Uterus (tissue), 4 donors: Measurements from ENCODE around the gene UGT1A1. TPM values are rescaled to one million over a fixed set of nuclear protein-coding genes. Genes with fewer than 3 reads are reported as not detected.
"Not testable (repeated sequence)": the region's sequence is repeated elsewhere in the genome, so short reads cannot be mapped to it uniquely, and the experiment has no call there.

Source experiments
- DNase-seq, 2 donors: peaks; one replicate each; pipeline ENCODE4 v3.0.0-alpha.2; 2019 to 2020
- H3K27ac ChIP-seq, 2 donors: fragments of 200-600 bp; sonication (generic); 1 replicate in 1 of 2; 2 replicates in 1 of 2; pipeline ENCODE4 v1.5.1; 2016 to 2018
- H3K27me3 ChIP-seq, 2 donors: fragments of 200-600 bp; sonication (generic); one replicate each; pipeline ENCODE4 v1.5.1; 2018 to 2019; ENCODE audit warnings: control low read depth in 1 of 2
- H3K36me3 ChIP-seq, 2 donors: fragments of 200-600 bp; sonication (generic); one replicate each; pipeline ENCODE4 v1.5.1; 2019; ENCODE audit warnings: control low read depth in 1 of 2
- H3K4me1 ChIP-seq, 2 donors: fragments of 200-600 bp; sonication (generic); one replicate each; pipeline ENCODE4 v1.5.1; 2018 to 2019; ENCODE audit warnings: control low read depth in 1 of 2
- H3K4me3 ChIP-seq, 2 donors: fragments of 200-600 bp; sonication (generic); 1 replicate in 1 of 2; 2 replicates in 1 of 2; pipeline ENCODE4 v1.5.1; 2018 to 2019; ENCODE audit warnings: mild to moderate bottlenecking in 1 of 2
- H3K9me3 ChIP-seq, 2 donors: fragments of 200-600 bp; sonication (generic); one replicate each; pipeline ENCODE4 v1.5.1; 2019; ENCODE audit warnings: control low read depth in 1 of 2
- CTCF ChIP-seq, 4 experiments: fragments of 200-600 bp in 2 of 4; fragments of 450-650 bp in 2 of 4; sonication (generic) in 2 of 4; IDR thresholded peaks; one replicate each; pipeline ENCODE4 v1.5.1; 2016 to 2019; ENCODE audit warnings: antibody characterized with exemption in 4 of 4, mild to moderate bottlenecking in 2 of 4, moderate library complexity in 1 of 4
- POLR2A ChIP-seq, 2 donors: fragments of 450-650 bp; IDR thresholded peaks; one replicate each; pipeline ENCODE4 v1.6.1; 2016; ENCODE audit warnings: antibody characterized with exemption in 2 of 2, mild to moderate bottlenecking in 1 of 2, moderate library complexity in 1 of 2
- intact Hi-C: fragments of 100-400 bp; cut with DNase I; formaldehyde crosslinking; loops from one replicate; pipeline ENCODE4 v1.15.1; 2023; ENCODE audit warnings: low total_unique reads
- total RNA-seq, 4 donors: library from RNA; depleted of rRNA in 3 of 4; stranded (reverse); fragments of >200 nt in 3 of 4; gene quantifications; one replicate each; pipeline versions ENCODE4 v1.1.0 to v1.2.4, GENCODE V29; 2014 to 2023
- donor health status: DM: yes; HTN: yes; CAD: no.

Gene UGT1A1
- total RNA-seq, 4 donors from 2014 or later: not detected

GRCh38 chr2:233745073-233745755, 14.9 kb upstream of the UGT1A1 start:
- intact Hi-C loops: no loop called here
- H3K4me1 ChIP-seq: no peaks in the 10 kb centered on the region

GRCh38 chr2:233745838-233746237, 14.2 kb upstream of the UGT1A1 start:
- DNase-seq, H3K9me3 ChIP-seq, H3K4me1 ChIP-seq, H3K27ac ChIP-seq, intact Hi-C loops, H3K36me3 ChIP-seq, H3K27me3 ChIP-seq, H3K4me3 ChIP-seq: not testable (repeated sequence)

More at GRCh38 chr2:233745073-233745755, 14.9 kb upstream of the UGT1A1 start:
- no peak overlapping the region for H3K4me3 ChIP-seq
- H3K36me3 ChIP-seq: no peaks in the 10 kb centered on the region
- no peak overlapping the region for H3K27ac ChIP-seq
- no peak for DNase-seq
- H3K27me3 ChIP-seq: no peaks in the 10 kb centered on the region
- H3K9me3 ChIP-seq: no peaks in the 10 kb centered on the region
- no peak for TF ChIP-seq CTCF (IDR thresholded peaks at IDR 0.05)
- no peak for TF ChIP-seq POLR2A (IDR thresholded peaks at IDR 0.05)

- Histone ChIP-seq H3K27me3 (no peaks in the 10 kb centered on the region), H3K4me1 (no peaks in the 10 kb centered on the region), H3K27ac (no peak overlapping the region), H3K36me3 (no peaks in the 10 kb centered on the region), H3K9me3 (no peaks in the 10 kb centered on the region), H3K4me3 (no peak overlapping the region)
- TF ChIP-seq CTCF (IDR thresholded peaks at IDR 0.05): no peak
- TF ChIP-seq POLR2A (IDR thresholded peaks at IDR 0.05): no peak
- no peak for DNase-seq
- intact Hi-C loops: no loop called here
These were observed 13.4 kb upstream of the UGT1A1 start for GRCh38 chr2:233746475-233747282.

- no peaks in the 10 kb centered on the region for H3K9me3 ChIP-seq
- no peak for DNase-seq
- H3K27ac ChIP-seq: no peak overlapping the region
- no peaks in the 10 kb centered on the region for H3K4me1 ChIP-seq
- no peaks in the 10 kb centered on the region for H3K27me3 ChIP-seq
- no peak overlapping the region for H3K4me3 ChIP-seq
- intact Hi-C loops: no loop called here
- H3K36me3 ChIP-seq: no peaks in the 10 kb centered on the region
- no peak for TF ChIP-seq CTCF (IDR thresholded peaks at IDR 0.05)
- no peak for TF ChIP-seq POLR2A (IDR thresholded peaks at IDR 0.05)
These were observed 12.9 kb upstream of the UGT1A1 start for GRCh38 chr2:233747283-233747544.

GRCh38 chr2:233750689-233751088, 9.4 kb upstream of the UGT1A1 start:
- intact Hi-C loops, H3K4me3 ChIP-seq, H3K36me3 ChIP-seq, H3K27ac ChIP-seq, H3K9me3 ChIP-seq, H3K27me3 ChIP-seq, H3K4me1 ChIP-seq, DNase-seq: not testable (repeated sequence)

- H3K4me3 ChIP-seq, H3K36me3 ChIP-seq, H3K27me3 ChIP-seq, H3K9me3 ChIP-seq, H3K27ac ChIP-seq, intact Hi-C loops, H3K4me1 ChIP-seq, DNase-seq: not testable (repeated sequence)
These were observed 8.7 kb upstream of the UGT1A1 start for GRCh38 chr2:233751212-233752009.
